GM12875 (cell line): ENCODE measurements around the gene ADAMTS12.
"Not testable (repeated sequence)": the region's sequence is repeated elsewhere in the genome, so short reads cannot be mapped to it uniquely, and the experiment has no call there.

Source experiments
- H3K4me3 ChIP-seq: one replicate; pipeline ENCODE4 v1.5.1; 2011; ENCODE audit warnings: low read depth, low read length, control low read depth
- CTCF ChIP-seq: IDR thresholded peaks from 2 replicates; pipeline ENCODE4 v1.5.1; 2011; ENCODE audit warnings: low read depth, mild to moderate bottlenecking, control low read depth, inconsistent platforms, low read length, moderate library complexity, borderline replicate concordance; ENCODE audit not compliant: insufficient read depth

The ADAMTS12 gene

GRCh38 chr5:33931136-33931535 lies 39.3 kb upstream of the ADAMTS12 start:
- no peak for TF ChIP-seq CTCF
- H3K4me3 ChIP-seq = no peak overlapping the region

GRCh38 chr5:33929925-33930690 lies 38.3 kb upstream of the ADAMTS12 start:
- no peak overlapping the region for H3K4me3 ChIP-seq
- no peak for TF ChIP-seq CTCF

GRCh38 chr5:33928283-33928682 lies 36.5 kb upstream of the ADAMTS12 start:
- no peak overlapping the region for H3K4me3 ChIP-seq
- no peak for TF ChIP-seq CTCF

- no peak for TF ChIP-seq CTCF
- H3K4me3 ChIP-seq = no peak overlapping the region
Observed at GRCh38 chr5:33927685-33928084, 35.9 kb upstream of the ADAMTS12 start.

- H3K4me3 ChIP-seq = no peak overlapping the region
- no peak for TF ChIP-seq CTCF
Observed at GRCh38 chr5:33925278-33925677, 33.5 kb upstream of the ADAMTS12 start.

GRCh38 chr5:33921002-33921401 lies 29.2 kb upstream of the ADAMTS12 start:
- TF ChIP-seq CTCF = no peak

GRCh38 chr5:33914844-33915243 lies 23.1 kb upstream of the ADAMTS12 start:
- not testable (repeated sequence) for H3K4me3 ChIP-seq

More at GRCh38 chr5:33921002-33921401, 29.2 kb upstream of the ADAMTS12 start:
- H3K4me3 ChIP-seq = no peak overlapping the region

GRCh38 chr5:33906248-33906647 lies 14.5 kb upstream of the ADAMTS12 start:
- not testable (repeated sequence) for H3K4me3 ChIP-seq
